IPS-15b (cell line): ENCODE data around the gene MTMR11.
A peak's percentile ranks its signal among the peaks of the same experiment; 100 is the strongest.
"Not testable (repeated sequence)": the region's sequence is repeated elsewhere in the genome, so short reads cannot be mapped to it uniquely, and the experiment has no call there.

ENCODE experiments used
- H3K27me3 ChIP-seq: one replicate; pipeline ENCODE4 v1.6.1; 2013; ENCODE audit warnings: low read length; ENCODE audit not compliant: control insufficient read depth, insufficient read depth
- H3K36me3 ChIP-seq: one replicate; pipeline ENCODE4 v1.6.1; 2013; ENCODE audit warnings: low read length; ENCODE audit not compliant: control insufficient read depth, insufficient read depth
- H3K4me1 ChIP-seq: one replicate; pipeline ENCODE4 v1.6.1; 2013; ENCODE audit warnings: mild to moderate bottlenecking, low read length; ENCODE audit not compliant: control insufficient read depth, insufficient read depth
- H3K4me3 ChIP-seq: one replicate; pipeline ENCODE4 v1.5.1; 2013; ENCODE audit warnings: low read depth, low read length
- H3K9ac ChIP-seq: one replicate; pipeline ENCODE4 v1.6.1; 2013; ENCODE audit warnings: low read depth, mild to moderate bottlenecking, low read length
- H3K9me3 ChIP-seq: one replicate; pipeline ENCODE4 v1.6.1; 2013; ENCODE audit warnings: mild to moderate bottlenecking, low read length; ENCODE audit not compliant: control insufficient read depth, insufficient read depth

MTMR11 gene

GRCh38 chr1:149962736-149963135 is 26.1 kb upstream of the MTMR11 start:
- Histone ChIP-seq H3K9me3 (peaks cover 3% of the 10 kb centered on the region), H3K36me3 (peaks cover 28% of the 10 kb centered on the region), H3K4me1 (no peaks in the 10 kb centered on the region), H3K4me3 (no peak overlapping the region), H3K27me3 (no peaks in the 10 kb centered on the region), H3K9ac (no peak overlapping the region)

DNA sequence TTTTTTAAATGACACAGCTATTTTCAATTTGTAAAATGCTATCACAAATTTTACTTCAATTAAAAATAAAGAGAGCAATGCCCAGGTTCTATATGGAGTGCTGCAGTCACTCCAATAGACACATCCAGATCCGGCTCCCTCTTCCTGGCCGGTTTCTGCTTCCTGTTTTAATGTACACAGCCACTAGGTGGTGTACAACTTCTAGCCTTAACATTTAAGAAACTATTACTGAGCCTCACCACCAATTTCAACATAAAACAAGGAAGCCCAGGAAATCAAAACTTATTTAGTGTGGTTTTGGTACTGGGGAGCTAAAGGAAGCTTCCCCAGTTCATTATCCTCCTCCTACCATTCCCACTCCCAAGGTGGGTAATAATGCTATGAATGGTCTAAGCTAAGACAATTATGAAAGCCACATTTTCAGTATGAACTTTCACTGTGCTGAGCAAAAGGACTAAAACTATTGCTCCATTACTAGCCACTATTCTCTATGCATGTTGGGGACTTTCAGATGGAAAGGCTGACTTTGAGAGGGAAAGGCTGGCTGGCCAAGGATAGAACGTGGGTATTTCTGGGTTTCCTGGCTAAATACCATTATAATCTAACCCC is 25.5 kb upstream of the MTMR11 start:
- peaks cover 32% of the 10 kb centered on the region for H3K36me3 ChIP-seq

DNA sequence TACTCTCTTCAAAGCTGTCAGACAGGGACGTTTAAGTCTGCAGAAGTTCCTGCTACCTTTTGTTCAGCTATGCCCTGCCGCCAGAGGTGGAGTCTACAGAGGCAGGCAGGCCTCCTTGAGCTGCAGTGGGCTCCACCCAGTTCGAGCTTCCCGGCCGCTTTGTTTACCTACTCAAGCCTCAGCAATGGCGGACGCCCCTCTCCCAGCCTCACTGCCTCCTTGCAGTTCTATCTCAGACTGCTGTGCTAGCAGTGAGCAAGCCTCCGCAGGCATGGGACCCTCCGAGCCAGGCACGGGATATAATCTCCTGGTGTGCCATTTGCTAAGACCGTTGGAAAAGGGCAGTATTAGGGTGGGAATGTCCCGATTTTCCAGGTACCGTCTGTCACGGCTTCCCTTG is 20.9 kb upstream of the MTMR11 start:
- H3K4me3 ChIP-seq, H3K27me3 ChIP-seq, H3K9me3 ChIP-seq, H3K4me1 ChIP-seq, H3K9ac ChIP-seq: not testable (repeated sequence)
- peaks cover 18% of the 10 kb centered on the region for H3K36me3 ChIP-seq

More for the DNA sequence above, 25.5 kb upstream of the MTMR11 start:
- Histone ChIP-seq H3K9me3 (peaks cover 4% of the 10 kb centered on the region), H3K9ac (no peak overlapping the region), H3K27me3 (no peaks in the 10 kb centered on the region), H3K4me3 (no peak overlapping the region), H3K4me1 (no peaks in the 10 kb centered on the region)

- no peaks in the 10 kb centered on the region for H3K9me3 ChIP-seq
- H3K4me3 ChIP-seq = no peak overlapping the region
- H3K27me3 ChIP-seq = no peaks in the 10 kb centered on the region
- no peak overlapping the region for H3K9ac ChIP-seq
- H3K36me3 ChIP-seq = peaks cover 9% of the 10 kb centered on the region
- no peaks in the 10 kb centered on the region for H3K4me1 ChIP-seq
Measured at GRCh38 chr1:149949911-149950310, 13.2 kb upstream of the MTMR11 start.

DNA sequence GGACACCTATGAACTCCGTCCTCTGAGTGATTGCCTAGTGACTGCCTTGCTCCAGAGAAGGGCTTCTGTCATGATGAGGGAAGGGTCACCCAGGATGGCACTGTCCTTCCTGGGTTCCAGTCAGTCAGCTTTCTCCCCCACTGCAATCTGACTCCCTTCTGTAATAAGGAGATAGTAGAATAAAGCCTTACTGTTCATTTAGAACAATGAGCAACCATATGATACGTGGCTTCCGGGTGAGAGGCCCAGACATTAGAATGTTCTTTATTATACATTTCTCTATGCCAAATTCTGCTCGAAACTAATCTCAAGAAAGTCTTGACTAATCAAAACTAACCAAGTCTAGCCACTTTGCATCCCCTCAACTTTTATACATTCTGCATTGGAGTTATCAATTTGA is 8.5 kb upstream of the MTMR11 start:
- no peaks in the 10 kb centered on the region for H3K27me3 ChIP-seq
- no peaks in the 10 kb centered on the region for H3K9me3 ChIP-seq
- H3K4me1 ChIP-seq = no peaks in the 10 kb centered on the region
- no peak overlapping the region for H3K9ac ChIP-seq
- H3K4me3 ChIP-seq = no peak overlapping the region
- peaks cover 20% of the 10 kb centered on the region for H3K36me3 ChIP-seq

- Histone ChIP-seq H3K27me3 (no peaks in the 10 kb centered on the region), H3K9me3 (no peaks in the 10 kb centered on the region), H3K36me3 (peaks cover 17% of the 10 kb centered on the region), H3K4me1 (peaks cover 5% of the 10 kb centered on the region), H3K4me3 (no peak overlapping the region), H3K9ac (no peak overlapping the region)
Measured at GRCh38 chr1:149942885-149943284, 6.2 kb upstream of the MTMR11 start.

GRCh38 chr1:149942207-149942606 is 5.5 kb upstream of the MTMR11 start:
- Histone ChIP-seq H3K9ac (no peak overlapping the region), H3K4me3 (no peak overlapping the region), H3K4me1 (peaks cover 12% of the 10 kb centered on the region), H3K9me3 (no peaks in the 10 kb centered on the region), H3K27me3 (no peaks in the 10 kb centered on the region), H3K36me3 (peaks cover 17% of the 10 kb centered on the region)

GRCh38 chr1:149940427-149940826 is 3.7 kb upstream of the MTMR11 start:
- peaks cover 16% of the 10 kb centered on the region for H3K4me1 ChIP-seq
- H3K27me3 ChIP-seq = no peaks in the 10 kb centered on the region
- H3K36me3 ChIP-seq = peaks cover 17% of the 10 kb centered on the region
- H3K9me3 ChIP-seq = no peaks in the 10 kb centered on the region
- H3K9ac ChIP-seq = no peak overlapping the region
- no peak overlapping the region for H3K4me3 ChIP-seq

DNA sequence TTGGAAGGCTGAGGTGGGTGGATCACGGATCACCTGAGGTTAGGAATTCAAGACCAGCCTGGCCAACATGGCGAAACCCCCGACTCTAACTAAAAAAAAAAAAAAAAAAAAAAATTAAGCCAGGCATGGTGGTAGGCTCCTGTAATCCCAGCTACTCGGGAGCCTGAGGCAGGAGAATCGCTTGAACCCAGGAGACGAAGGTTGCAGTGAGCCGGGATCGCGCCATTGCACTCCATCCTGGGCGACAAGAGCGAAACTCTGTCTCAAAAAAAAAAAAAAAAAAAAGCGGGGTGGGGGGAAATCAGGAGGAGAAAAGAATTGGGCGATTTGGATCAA is 2.0 kb upstream of the MTMR11 start:
- H3K27me3 ChIP-seq, H3K9me3 ChIP-seq, H3K36me3 ChIP-seq, H3K9ac ChIP-seq: not testable (repeated sequence)
- peak overlapping the region; percentile 15 for H3K4me3 ChIP-seq
- peaks cover 16% of the 10 kb centered on the region for H3K4me1 ChIP-seq

- H3K4me1 ChIP-seq = peaks cover 16% of the 10 kb centered on the region
- H3K9me3 ChIP-seq = no peaks in the 10 kb centered on the region
- no peak overlapping the region for H3K9ac ChIP-seq
- no peaks in the 10 kb centered on the region for H3K36me3 ChIP-seq
- no peaks in the 10 kb centered on the region for H3K27me3 ChIP-seq
- no peak overlapping the region for H3K4me3 ChIP-seq
Measured at GRCh38 chr1:149937759-149938158, 1.1 kb upstream of the MTMR11 start.

GRCh38 chr1:149936992-149937705 is 470 bp upstream of the MTMR11 start:
- Histone ChIP-seq H3K9ac (no peak overlapping the region), H3K4me1 (peaks cover 16% of the 10 kb centered on the region), H3K27me3 (no peaks in the 10 kb centered on the region), H3K36me3 (no peaks in the 10 kb centered on the region), H3K9me3 (no peaks in the 10 kb centered on the region), H3K4me3 (peak overlapping the region; percentile 38)

DNA sequence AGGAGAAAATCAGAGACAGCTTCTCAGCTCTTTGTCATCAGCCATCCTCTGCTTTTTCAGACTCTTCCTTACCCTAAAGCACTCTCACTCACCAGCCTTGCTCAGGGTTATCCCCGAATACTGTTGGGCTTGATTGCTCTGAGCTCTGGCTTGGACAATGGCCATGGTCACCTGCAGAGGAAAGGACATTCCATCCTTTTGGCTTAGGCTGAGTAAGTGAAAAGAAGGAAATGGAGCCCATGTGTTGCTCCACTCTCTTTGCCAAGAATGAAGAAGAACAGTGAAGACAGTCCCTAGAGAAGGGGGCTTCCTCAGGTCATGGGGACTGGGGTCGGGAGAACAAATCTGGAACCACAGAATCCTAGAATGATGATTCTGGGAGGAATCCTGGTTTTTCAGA is 2.3 kb downstream of the MTMR11 start:
- no peak overlapping the region for H3K4me3 ChIP-seq
- no peaks in the 10 kb centered on the region for H3K27me3 ChIP-seq
- peaks cover 14% of the 10 kb centered on the region for H3K4me1 ChIP-seq
- H3K36me3 ChIP-seq = no peaks in the 10 kb centered on the region
- H3K9ac ChIP-seq = no peak overlapping the region
- no peaks in the 10 kb centered on the region for H3K9me3 ChIP-seq
